Trophoblast cell (in vitro differentiated cells and primary cell): Measurements from ENCODE around the gene DAD1.

ENCODE experiments used
- DNase-seq, 2 donors: peaks; one replicate each; pipeline ENCODE4 v3.0.0-alpha.2; 2016
- H2AFZ ChIP-seq: 2 replicates; pipeline ENCODE4 v1.6.1; 2013; ENCODE audit warnings: low read length, moderate library complexity, mild to moderate bottlenecking; ENCODE audit not compliant: insufficient read depth, poor library complexity
- H2AK5ac ChIP-seq: 2 replicates; pipeline ENCODE4 v1.6.1; 2013; ENCODE audit warnings: mild to moderate bottlenecking, low read length
- H2BK120ac ChIP-seq: 2 replicates; pipeline ENCODE4 v1.6.1; 2013; ENCODE audit warnings: low read length, mild to moderate bottlenecking, moderate library complexity; ENCODE audit not compliant: insufficient read depth, poor library complexity
- H2BK12ac ChIP-seq: 2 replicates; pipeline ENCODE4 v1.6.1; 2013; ENCODE audit warnings: mild to moderate bottlenecking, low read length, moderate library complexity
- H2BK5ac ChIP-seq: 2 replicates; pipeline ENCODE4 v1.6.1; 2013; ENCODE audit warnings: low read length, low read depth, moderate library complexity, mild to moderate bottlenecking; ENCODE audit not compliant: poor library complexity
- H3K14ac ChIP-seq: 2 replicates; pipeline ENCODE4 v1.6.1; 2013; ENCODE audit warnings: mild to moderate bottlenecking, low read length
- H3K18ac ChIP-seq: 2 replicates; pipeline ENCODE4 v1.6.1; 2013; ENCODE audit warnings: mild to moderate bottlenecking, low read length
- H3K23ac ChIP-seq: 2 replicates; pipeline ENCODE4 v1.6.1; 2013; ENCODE audit warnings: low read length
- H3K27ac ChIP-seq: 2 replicates; pipeline ENCODE4 v1.5.1; 2013; ENCODE audit warnings: low read depth, mild to moderate bottlenecking, inconsistent platforms, low read length, moderate library complexity
- H3K27me3 ChIP-seq: 2 replicates; pipeline ENCODE4 v1.6.1; 2013; ENCODE audit warnings: inconsistent platforms, mild to moderate bottlenecking, low read length, moderate library complexity; ENCODE audit not compliant: insufficient read depth
- H3K36me3 ChIP-seq, 2 experiments: 1 replicate in 1 of 2; 2 replicates in 1 of 2; pipeline ENCODE4 v1.6.1; 2013; ENCODE audit warnings: low read length in 2 of 2, mild to moderate bottlenecking in 2 of 2, moderate library complexity in 1 of 2; ENCODE audit not compliant: insufficient read depth in 2 of 2, control insufficient read depth in 1 of 2
- H3K4ac ChIP-seq: 2 replicates; pipeline ENCODE4 v1.6.1; 2013; ENCODE audit warnings: low read depth, mild to moderate bottlenecking, low read length, moderate library complexity
- H3K4me1 ChIP-seq, 2 experiments: 1 replicate in 1 of 2; 2 replicates in 1 of 2; pipeline ENCODE4 v1.6.1; 2013; ENCODE audit warnings: low read length in 2 of 2, mild to moderate bottlenecking in 2 of 2, moderate library complexity in 1 of 2; ENCODE audit not compliant: insufficient read depth in 2 of 2, control insufficient read depth in 1 of 2
- H3K4me2 ChIP-seq: 2 replicates; pipeline ENCODE4 v1.6.1; 2013; ENCODE audit warnings: inconsistent platforms, mild to moderate bottlenecking, low read length, moderate library complexity
- H3K4me3 ChIP-seq: 2 replicates; pipeline ENCODE4 v1.5.1; 2013; ENCODE audit warnings: mild to moderate bottlenecking, low read depth, low read length, inconsistent platforms
- H3K79me1 ChIP-seq: one replicate; pipeline ENCODE4 v1.6.1; 2013; ENCODE audit warnings: low read length
- H3K79me2 ChIP-seq: 2 replicates; pipeline ENCODE4 v1.6.1; 2013; ENCODE audit warnings: low read length, mild to moderate bottlenecking; ENCODE audit not compliant: control insufficient read depth, insufficient read depth, poor library complexity
- H3K9ac ChIP-seq: 2 replicates; pipeline ENCODE4 v1.6.1; 2013; ENCODE audit warnings: mild to moderate bottlenecking, low read length
- H3K9me3 ChIP-seq: 2 replicates; pipeline ENCODE4 v1.6.1; 2013; ENCODE audit warnings: low read depth, mild to moderate bottlenecking, control low read depth, inconsistent platforms, low read length; ENCODE audit not compliant: insufficient read depth
- H4K12ac ChIP-seq: 2 replicates; pipeline ENCODE4 v1.6.1; 2013; ENCODE audit warnings: low read depth, mild to moderate bottlenecking, low read length, moderate library complexity
- H4K8ac ChIP-seq: 2 replicates; pipeline ENCODE4 v1.6.1; 2013; ENCODE audit warnings: low read depth, mild to moderate bottlenecking, low read length, moderate library complexity
- H4K91ac ChIP-seq: one replicate; pipeline ENCODE4 v1.6.1; 2013; ENCODE audit warnings: low read depth, mild to moderate bottlenecking, low read length, moderate library complexity
- WGBS: extraction: QIAGEN DNeasy Blood & Tissue Kit; methylation state at CpG from one replicate; pipeline ENCODE4 v1.1.7; 2013; ENCODE audit warnings: missing lambda C conversion rate; ENCODE audit not compliant: insufficient read length, insufficient coverage; ENCODE audit errors: extremely low coverage; 5-methylcytosine and 5-hydroxymethylcytosine counted together

DAD1 gene

DNA sequence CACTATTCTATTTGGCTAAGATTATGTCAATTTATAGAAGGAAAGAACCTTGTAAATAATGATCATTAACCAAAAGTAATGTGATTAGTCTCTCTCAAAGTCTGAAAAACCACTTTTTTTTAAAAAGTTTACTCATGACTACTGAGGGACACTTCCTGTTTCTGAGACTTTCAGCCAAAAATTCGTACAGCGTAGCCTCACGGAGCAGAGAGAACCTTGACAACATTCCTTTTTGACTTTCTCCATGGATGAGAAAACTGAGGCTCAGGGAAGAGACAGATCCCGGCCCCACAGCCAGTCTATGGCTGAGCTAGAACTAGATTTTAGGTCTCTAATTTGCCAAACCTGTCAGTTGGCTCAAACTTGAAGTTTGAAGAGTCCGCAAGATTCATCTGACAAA is 68.2 kb downstream of the DAD1 start:
- no peak overlapping the region for H3K4ac ChIP-seq
- no peaks in the 10 kb centered on the region for H3K79me1 ChIP-seq
- no peak overlapping the region for H3K4me2 ChIP-seq
- no peak overlapping the region for H3K27ac ChIP-seq
- no peak overlapping the region for H2BK5ac ChIP-seq
- no peak overlapping the region for H2BK12ac ChIP-seq
- no peak overlapping the region for H3K9ac ChIP-seq
- no peak overlapping the region for H2BK120ac ChIP-seq
- WGBS, result no CpG with 5 or more reads among the region's 5 CpGs
- no peak overlapping the region for H4K8ac ChIP-seq
- no peak overlapping the region for H3K14ac ChIP-seq
- no peak overlapping the region for H2AFZ ChIP-seq
- peaks cover 5 to 13% of the 10 kb centered on the region in 2 experiments for H3K4me1 ChIP-seq
- no peaks in the 10 kb centered on the region for H3K79me2 ChIP-seq
- no peaks in the 10 kb centered on the region for H3K9me3 ChIP-seq
- no peaks in the 10 kb centered on the region for H3K36me3 ChIP-seq
- no peak overlapping the region for H3K18ac ChIP-seq
- no peak overlapping the region for H2AK5ac ChIP-seq
- no peak overlapping the region for H4K91ac ChIP-seq
- H3K23ac ChIP-seq, result no peak overlapping the region
- no peak overlapping the region for H3K4me3 ChIP-seq
- no peaks in the 10 kb centered on the region for H3K27me3 ChIP-seq
- DNase-seq, result no peak
- no peak overlapping the region for H4K12ac ChIP-seq

DNA sequence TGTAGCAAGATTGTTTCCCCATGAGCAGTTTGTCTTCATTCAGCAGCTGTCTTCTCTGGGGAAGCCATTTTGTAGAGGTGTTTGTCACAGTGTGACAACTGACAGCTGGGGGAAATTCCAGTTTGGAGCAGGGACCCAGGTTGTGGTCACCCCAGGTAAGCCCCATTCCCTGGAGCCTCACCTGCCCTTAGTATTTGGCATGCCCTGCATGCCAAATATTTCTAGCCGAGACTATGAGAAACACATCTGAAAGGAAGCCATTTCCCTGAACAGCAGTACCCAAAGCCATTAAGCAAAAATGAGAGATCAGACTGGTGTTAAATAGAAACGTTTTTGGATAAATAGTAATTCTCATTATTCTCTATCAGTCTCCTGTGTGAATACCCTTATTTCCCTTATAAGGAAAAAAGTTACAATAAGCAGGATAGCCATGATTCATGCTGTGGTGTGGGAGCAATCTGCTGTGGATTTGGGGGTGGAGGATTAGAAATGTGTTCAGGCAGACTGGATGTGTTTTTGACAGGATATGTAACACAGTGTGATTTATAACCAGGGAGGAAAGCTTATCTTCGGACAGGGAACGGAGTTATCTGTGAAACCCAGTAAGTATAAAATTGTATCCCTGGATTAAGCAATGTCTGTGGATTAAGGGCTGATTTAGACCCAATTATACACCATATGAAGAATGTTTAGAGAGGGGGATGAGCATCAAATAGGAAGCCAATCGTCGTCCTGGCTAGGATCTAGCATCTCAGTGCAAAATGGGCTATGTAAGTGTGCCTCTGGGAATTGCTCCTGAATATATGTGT is 68.9 kb downstream of the DAD1 start:
- no peak overlapping the region for H2AK5ac ChIP-seq
- H3K79me1 ChIP-seq, result no peaks in the 10 kb centered on the region
- WGBS, result no CpG with 5 or more reads among the region's 6 CpGs
- no peak overlapping the region for H3K9ac ChIP-seq
- H2BK12ac ChIP-seq, result no peak overlapping the region
- H3K9me3 ChIP-seq, result no peaks in the 10 kb centered on the region
- no peak overlapping the region for H4K91ac ChIP-seq
- H3K27me3 ChIP-seq, result no peaks in the 10 kb centered on the region
- H2BK120ac ChIP-seq, result no peak overlapping the region
- H3K4ac ChIP-seq, result no peak overlapping the region
- peaks cover 5 to 13% of the 10 kb centered on the region in 2 experiments for H3K4me1 ChIP-seq
- H4K12ac ChIP-seq, result no peak overlapping the region
- no peak overlapping the region for H2BK5ac ChIP-seq
- H3K18ac ChIP-seq, result no peak overlapping the region
- no peak overlapping the region for H3K23ac ChIP-seq
- H4K8ac ChIP-seq, result no peak overlapping the region
- no peak overlapping the region for H3K14ac ChIP-seq
- DNase-seq, result no peak
- no peak overlapping the region for H3K4me2 ChIP-seq
- H2AFZ ChIP-seq, result no peak overlapping the region
- no peaks in the 10 kb centered on the region for H3K36me3 ChIP-seq
- H3K79me2 ChIP-seq, result no peaks in the 10 kb centered on the region
- no peak overlapping the region for H3K27ac ChIP-seq
- H3K4me3 ChIP-seq, result no peak overlapping the region

GRCh38 chr14:22518073-22518472 is 71.0 kb downstream of the DAD1 start:
- no peak overlapping the region for H4K8ac ChIP-seq
- no peak overlapping the region for H3K27ac ChIP-seq
- H3K79me2 ChIP-seq, result no peaks in the 10 kb centered on the region
- peaks cover 5 to 13% of the 10 kb centered on the region in 2 experiments for H3K4me1 ChIP-seq
- no peak for DNase-seq
- no peak overlapping the region for H3K4me3 ChIP-seq
- no peak overlapping the region for H4K91ac ChIP-seq
- WGBS, result no CpG with 5 or more reads among the region's 2 CpGs
- no peak overlapping the region for H3K9ac ChIP-seq
- no peaks in the 10 kb centered on the region for H3K9me3 ChIP-seq
- H3K27me3 ChIP-seq, result no peaks in the 10 kb centered on the region
- no peak overlapping the region for H3K18ac ChIP-seq
- H3K4me2 ChIP-seq, result no peak overlapping the region
- no peak overlapping the region for H2BK12ac ChIP-seq
- H2BK5ac ChIP-seq, result no peak overlapping the region
- H3K36me3 ChIP-seq, result no peaks in the 10 kb centered on the region
- no peak overlapping the region for H2AFZ ChIP-seq
- no peaks in the 10 kb centered on the region for H3K79me1 ChIP-seq
- H2AK5ac ChIP-seq, result no peak overlapping the region
- H3K4ac ChIP-seq, result no peak overlapping the region
- no peak overlapping the region for H4K12ac ChIP-seq
- no peak overlapping the region for H2BK120ac ChIP-seq
- peak overlapping the region; percentile 15 for H3K14ac ChIP-seq
- no peak overlapping the region for H3K23ac ChIP-seq

DNA sequence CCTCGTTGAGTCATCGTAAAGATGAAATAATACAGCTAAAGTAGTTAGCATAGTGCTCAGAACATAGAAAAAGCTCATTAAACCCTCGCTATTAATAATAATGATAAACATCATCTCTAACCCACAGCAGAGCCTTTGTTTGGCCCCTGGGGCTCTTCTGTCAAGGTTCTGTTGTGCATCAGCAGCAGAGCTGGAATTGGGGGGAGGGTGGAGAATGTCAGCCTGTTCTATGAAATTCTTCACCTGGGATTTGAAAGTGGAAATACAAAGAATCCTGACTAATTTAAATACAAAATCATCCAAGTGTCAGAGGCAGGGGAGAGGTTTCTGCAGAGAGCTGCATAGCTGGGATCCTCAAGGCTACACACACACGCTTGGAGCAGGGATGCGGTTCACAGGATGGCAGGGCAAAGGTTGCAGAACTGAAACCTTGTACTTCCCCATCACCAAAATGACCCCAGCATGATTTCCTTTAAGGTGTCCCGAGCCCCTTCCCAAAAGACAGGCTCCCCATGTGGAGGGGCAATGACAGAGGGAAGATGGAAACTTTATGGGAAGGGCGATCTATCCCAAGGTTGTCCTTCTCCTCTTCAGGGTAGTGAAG is 71.8 kb downstream of the DAD1 start:
- no peak overlapping the region for H4K91ac ChIP-seq
- no peak overlapping the region for H3K14ac ChIP-seq
- WGBS, result no CpG with 5 or more reads among the region's 7 CpGs
- H3K4me3 ChIP-seq, result no peak overlapping the region
- no peak overlapping the region for H2AFZ ChIP-seq
- H4K12ac ChIP-seq, result no peak overlapping the region
- no peak overlapping the region for H2AK5ac ChIP-seq
- no peaks in the 10 kb centered on the region for H3K9me3 ChIP-seq
- H2BK120ac ChIP-seq, result no peak overlapping the region
- no peaks in the 10 kb centered on the region for H3K79me1 ChIP-seq
- no peak overlapping the region for H3K23ac ChIP-seq
- DNase-seq, result no peak
- no peak overlapping the region for H2BK5ac ChIP-seq
- H3K79me2 ChIP-seq, result no peaks in the 10 kb centered on the region
- no peak overlapping the region for H3K4ac ChIP-seq
- H3K27me3 ChIP-seq, result no peaks in the 10 kb centered on the region
- H3K27ac ChIP-seq, result no peak overlapping the region
- no peak overlapping the region for H3K4me2 ChIP-seq
- H4K8ac ChIP-seq, result no peak overlapping the region
- no peak overlapping the region for H3K18ac ChIP-seq
- H3K36me3 ChIP-seq, result no peaks in the 10 kb centered on the region
- peaks cover 5 to 13% of the 10 kb centered on the region in 2 experiments for H3K4me1 ChIP-seq
- no peak overlapping the region for H2BK12ac ChIP-seq
- H3K9ac ChIP-seq, result no peak overlapping the region
